NCI-H460 (cell line): ENCODE results near the gene HOTAIR. TPM values are rescaled to one million over a fixed set of nuclear protein-coding genes. Genes with fewer than 3 reads are reported as not detected.

ENCODE experiments used
- DNase-seq: peaks from one replicate; pipeline ENCODE4 v3.0.0-alpha.2; 2016; ENCODE audit warnings: low read depth; ENCODE audit errors: extremely low read depth
- small RNA-seq, 2 experiments: library from RNA; depleted of rRNA; stranded (forward); fragments of <200 nt; gene quantifications; one replicate each; pipeline ENCODE3, GENCODE V24; 2014
- total RNA-seq: library from RNA; depleted of rRNA; stranded (reverse); fragments of >200 nt; shearing (Covaris generic); gene quantifications from 2 replicates; pipeline ENCODE4 v1.2.3, GENCODE V29; 2014; rRNA removed

HOTAIR gene
- total RNA-seq, 1 experiment from 2014 or later = 0.17 TPM

DNA sequence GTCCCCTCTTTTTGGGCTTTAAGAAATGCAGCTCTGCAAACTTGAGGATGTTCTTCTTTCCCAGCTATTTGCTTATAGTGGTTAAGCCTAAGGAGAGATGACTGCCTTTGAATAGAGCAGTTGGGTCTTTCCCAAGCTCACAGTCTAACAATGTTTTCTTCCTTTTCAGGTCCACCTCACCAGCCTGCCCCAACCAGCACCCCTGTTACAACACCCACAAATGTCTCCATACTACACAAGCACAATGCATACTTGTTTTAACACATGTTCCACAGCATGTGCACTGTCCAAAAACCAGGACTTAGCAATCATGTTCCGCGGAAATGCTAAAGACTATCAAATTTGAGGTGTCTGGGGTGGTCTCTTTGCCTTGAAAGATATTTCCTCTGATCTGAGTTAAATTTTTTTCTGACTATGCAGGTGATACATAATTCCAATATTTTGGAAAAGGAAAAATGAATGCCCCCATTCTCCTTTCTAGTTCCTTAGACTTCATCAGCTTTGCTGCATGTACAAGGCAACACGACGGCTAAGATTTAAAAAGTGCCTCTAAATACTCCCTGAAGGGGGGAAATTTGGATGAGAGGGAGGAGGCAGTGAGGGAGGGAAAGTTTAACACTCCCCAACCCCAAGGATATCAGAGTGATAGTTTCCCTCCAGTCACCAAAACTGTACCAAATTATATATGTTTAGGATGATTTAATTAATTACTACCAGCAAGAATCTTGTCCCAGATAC, 42.7 kb downstream of the HOTAIR start:
- DNase-seq = no peak

DNA sequence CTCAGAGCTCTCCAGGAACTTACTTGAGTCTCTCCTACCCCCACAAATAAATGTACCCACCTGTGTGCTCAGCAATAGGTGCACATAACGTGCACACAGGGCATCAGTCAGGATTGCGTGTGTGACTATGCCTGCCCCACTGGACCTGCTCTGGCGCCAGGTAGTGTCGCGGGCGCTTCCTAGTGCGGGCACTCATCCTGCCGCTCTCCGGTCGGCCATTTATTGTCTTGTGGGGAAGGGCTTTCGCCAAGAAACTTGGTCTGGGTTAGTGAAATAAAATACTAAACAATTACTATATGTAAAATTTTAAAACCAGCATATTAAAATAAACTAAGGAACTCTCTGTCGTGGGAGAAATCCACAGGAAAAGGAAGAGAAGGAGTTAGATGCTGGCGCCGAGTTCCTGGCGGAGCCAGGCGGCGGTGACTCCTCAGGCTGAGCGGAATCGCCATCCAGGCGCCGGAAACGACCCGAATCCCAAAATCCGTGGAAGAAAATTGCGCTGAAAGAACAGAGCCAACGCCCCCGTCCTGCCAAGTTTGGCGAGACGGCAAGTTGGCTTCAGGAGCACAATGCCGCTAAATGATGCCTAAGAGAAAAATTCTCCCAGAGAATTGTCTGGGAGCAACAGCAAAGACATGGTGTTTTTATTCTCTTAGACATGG, 44.0 kb downstream of the HOTAIR start:
- DNase-seq = no peak

DNA sequence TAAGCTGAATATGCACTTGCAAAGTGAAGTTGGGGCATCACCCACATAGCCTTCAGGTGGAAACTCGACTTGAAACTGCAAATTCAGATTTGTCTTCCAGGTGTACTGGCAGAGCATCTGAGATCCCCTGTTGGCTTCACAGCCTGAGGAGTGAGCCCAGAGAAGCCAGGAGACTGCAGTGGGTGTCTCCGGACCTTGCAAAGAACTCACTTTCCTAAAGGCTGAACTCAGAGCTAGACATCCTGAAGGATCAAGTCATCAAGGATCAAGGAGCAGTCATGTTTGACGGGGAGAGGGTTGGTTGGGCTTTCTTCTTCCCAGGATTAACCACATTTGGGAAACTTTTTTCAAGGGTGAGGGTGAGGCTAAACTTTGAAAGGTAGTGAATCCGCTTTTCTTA, 45.2 kb downstream of the HOTAIR start:
- DNase-seq = no peak

DNA sequence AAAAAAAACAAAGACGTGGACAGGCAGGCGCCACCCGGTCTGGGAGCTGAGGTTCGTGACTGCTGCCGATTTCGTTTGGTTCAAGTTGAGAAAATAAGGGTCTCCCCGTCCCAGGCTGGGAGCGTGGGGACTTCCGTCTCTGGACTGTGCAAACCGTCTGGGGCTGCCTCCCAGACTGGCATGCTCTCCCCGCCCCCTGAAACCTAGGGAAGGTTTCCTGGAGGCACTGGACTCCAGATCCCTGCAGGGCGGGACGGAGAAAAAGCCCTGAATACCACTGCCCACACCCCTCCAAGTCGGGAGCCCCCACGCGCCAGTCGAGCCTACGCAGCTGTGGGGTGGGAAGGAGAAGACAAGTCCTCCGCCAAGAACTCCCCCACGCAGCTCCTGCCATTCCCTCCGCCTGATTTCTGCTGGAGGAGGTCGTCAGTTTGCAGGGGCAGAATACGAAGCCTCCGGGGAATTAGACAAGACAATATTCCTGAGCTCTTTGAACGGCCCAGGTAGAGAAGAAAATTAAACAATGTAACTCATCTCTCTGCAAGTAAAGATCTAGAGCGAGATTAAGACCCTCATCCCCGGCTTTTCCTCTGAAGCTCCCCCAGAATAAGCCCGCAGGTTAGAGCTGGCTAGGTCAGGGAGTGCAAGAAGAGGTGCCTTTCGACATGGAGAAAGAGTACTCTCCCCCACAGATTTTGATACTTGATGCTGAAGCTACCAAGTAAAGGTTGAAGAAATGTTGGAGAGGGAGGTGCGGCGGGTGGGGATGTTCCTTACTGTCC, 46.5 kb downstream of the HOTAIR start:
- DNase-seq = no peak

DNA sequence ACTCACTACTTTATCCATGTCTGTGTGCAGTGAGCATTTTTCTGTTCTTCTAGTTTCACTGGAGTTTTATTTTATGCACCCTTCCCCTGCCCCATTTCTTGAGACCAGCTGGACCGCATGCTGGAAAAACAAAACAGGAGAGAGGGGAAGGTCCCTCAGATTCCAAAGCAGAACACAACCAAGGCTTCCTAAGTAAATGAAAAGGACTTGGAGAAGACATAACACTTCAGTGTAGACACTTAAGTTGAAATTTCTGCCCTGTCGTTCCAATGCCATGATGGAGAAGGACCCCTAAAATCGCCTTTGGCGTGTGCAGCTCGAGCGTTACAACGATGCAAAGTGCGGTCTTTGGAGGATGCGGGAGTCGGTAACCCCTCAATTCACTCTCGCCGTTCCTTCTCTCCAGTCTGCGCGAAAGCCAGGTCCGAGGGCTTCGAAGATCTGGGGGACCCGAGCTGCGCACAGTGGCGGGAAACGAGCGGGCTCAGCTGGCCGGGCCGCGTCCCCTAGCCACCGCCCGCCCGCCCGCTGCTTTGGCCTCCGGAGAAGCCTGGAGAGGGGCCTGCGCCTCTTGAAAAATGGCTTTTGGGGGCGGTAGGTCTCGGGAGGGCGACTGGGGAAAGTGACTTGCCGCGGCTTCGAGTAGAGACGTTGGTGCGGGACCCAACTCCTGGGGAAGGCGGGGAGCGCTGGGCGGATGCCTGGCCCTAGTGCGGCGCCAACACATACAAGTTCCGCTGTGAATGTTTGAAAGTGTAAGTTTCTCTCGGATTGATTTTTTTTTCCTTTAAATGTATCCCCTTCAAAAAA, 47.3 kb downstream of the HOTAIR start:
- no peak for DNase-seq

DNA sequence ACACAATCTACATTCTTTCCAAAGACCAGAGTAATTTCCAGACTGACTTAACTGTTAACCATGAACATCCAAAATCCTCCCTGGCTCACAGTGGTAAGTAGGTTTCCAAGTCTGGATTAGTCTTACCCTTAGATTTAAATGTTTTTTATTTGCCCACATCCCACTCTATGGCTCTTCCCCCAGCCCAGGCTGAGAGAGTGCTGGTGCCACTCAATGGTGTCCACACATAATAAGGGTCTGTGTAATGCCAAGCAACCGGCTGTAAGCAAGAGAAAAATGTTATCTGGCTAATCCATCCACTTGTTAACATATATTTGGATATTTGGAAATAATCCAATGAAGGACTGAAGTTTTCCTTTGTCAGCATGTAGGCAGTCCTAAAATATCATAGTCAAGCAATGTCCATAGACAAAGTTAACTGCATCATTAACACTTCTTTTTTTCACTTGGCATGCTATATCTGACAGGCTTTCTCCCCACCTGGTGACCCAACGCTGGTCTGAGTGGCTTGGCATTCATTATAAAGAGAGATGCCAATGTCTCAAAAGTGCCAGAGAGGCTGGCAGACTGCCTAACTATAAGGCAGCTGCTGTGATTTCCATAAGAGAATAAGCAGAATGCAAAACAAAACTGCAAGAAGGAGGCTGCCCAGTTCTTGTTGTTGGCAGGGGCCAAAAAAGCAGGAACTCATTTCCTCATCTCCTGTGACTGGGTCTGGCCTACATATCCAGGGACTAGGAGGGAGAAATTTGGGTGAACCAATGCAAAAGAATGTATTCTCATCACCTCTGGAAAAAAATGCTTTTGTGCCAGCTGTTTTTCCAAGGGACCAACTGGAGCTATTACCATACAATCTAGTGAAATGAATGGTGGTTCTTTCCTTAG, 50.0 kb downstream of the HOTAIR start:
- DNase-seq = no peak

DNA sequence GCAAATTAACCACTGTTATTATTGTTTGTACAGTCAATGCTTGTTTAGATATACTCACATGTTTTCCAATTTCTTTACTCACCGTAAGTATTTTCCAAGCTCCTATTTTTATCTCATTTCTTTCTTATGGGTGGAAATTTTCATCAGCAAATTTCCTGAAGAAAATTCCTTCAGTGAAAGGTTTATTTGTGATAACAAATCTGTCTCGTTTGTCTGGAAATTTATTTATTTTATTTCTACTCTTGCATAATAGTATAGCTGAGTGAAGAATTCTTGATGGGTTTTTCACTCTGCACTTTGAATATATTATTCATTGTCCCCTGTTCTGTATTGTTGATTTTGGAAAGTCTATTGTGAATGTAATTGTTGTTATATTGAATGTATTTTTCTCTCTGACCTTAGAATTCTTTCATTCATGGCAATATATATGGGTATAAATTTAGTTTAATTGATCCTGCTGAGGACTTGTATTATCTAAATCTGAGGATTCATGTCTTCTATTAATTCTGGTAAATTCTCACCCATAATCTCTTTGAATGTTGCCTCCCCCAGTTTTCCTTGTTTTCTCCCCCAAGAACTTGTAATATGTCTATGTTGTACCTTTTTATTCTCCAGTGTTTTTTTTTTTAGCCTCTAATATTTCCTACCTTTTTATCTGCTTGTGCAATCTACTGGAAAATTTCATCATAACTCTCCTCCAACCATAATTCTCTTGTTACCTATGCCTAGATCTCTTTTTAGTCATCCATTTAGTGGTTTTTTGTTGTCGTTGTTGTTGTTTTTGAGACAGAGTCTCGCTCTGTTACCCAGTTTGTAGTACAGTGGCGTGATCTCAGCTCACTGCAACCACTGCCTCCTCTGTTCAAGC, 57.7 kb downstream of the HOTAIR start:
- DNase-seq = no peak

Small RNA genes lying within 50 kb of the gene (small RNA-seq; reads per million reads assigned to genes)
- gene AC012531.3 (0 reads per million in 2 experiments), gene AC012531.4 (0 reads per million in 2 experiments), gene MIR196A2 (1.7 to 41.3 reads per million in 2 experiments), gene RF01905 (0 reads per million in 2 experiments), gene RF01906 (0 reads per million in 2 experiments)

Other genes starting within 250 kb of the HOTAIR start
- gene CALCOCO1, start 247.5 kb downstream of the HOTAIR start, total RNA-seq = 27.1 and 34.1 TPM in 2 replicates
- gene CISTR, start 223.0 kb downstream of the HOTAIR start, total RNA-seq = not detected in 2 replicates
- 4.4 and 4.9 TPM in 2 replicates for gene HOXC13, start 36.1 kb downstream of the HOTAIR start, total RNA-seq
- gene HOXC12, start 20.1 kb downstream of the HOTAIR start, total RNA-seq = not detected in 2 replicates
- gene HOXC11, start 1.8 kb downstream of the HOTAIR start, total RNA-seq = 0.29 and 0.42 TPM in 2 replicates
- 0.59 TPM in 1 of 2 replicates, not detected in the other for gene HOXC10, start 10.2 kb upstream of the HOTAIR start, total RNA-seq
- 3.7 and 3.8 TPM in 2 replicates for gene HOXC9, start 25.2 kb upstream of the HOTAIR start, total RNA-seq
- gene HOXC8, start 34.0 kb upstream of the HOTAIR start, total RNA-seq = 1.3 and 1.7 TPM in 2 replicates
- 0.89 and 1.4 TPM in 2 replicates for gene HOXC6, start 53.5 kb upstream of the HOTAIR start, total RNA-seq
- 0.07 and 0.20 TPM in 2 replicates for gene HOXC5, start 58.1 kb upstream of the HOTAIR start, total RNA-seq
- 0.12 TPM in 1 of 2 replicates, not detected in the other for gene HOXC4, start 78.9 kb upstream of the HOTAIR start, total RNA-seq
- gene SMUG1, start 214.0 kb upstream of the HOTAIR start, total RNA-seq = 44.2 and 49.8 TPM in 2 replicates